ENCODE measurements around the gene LTB4R2.

LTB4R2 gene

GRCh38 chr14:24334431-24335291, 24.7 kb downstream of the LTB4R2 start, which contains the start of gene ADCY4:
ADCY4 (minus strand) TSS chr14:24335071; CDS start chr14:24334652, 419 bp downstream.
- Histone ChIP-seq H3K27ac (ENCODE audit: low read depth, low read length) (no peak within 1 kb of the TSS), H3K36me3 (ENCODE audit: control insufficient read depth, insufficient read depth, low read length) (peaks cover 2% of the 10 kb centered on the region), H3K4me3 (ENCODE audit: low read length) (peak within 1 kb of the TSS; percentile 50), H3K27me3 (ENCODE audit: control insufficient read depth, insufficient read depth, low read length) (peaks cover 13% of the 10 kb centered on the region), H3K4me1 (ENCODE audit: control insufficient read depth, insufficient read depth, low read length) (no peaks in the 10 kb centered on the region), H3K9ac (ENCODE audit: low read length) (no peak within 1 kb of the TSS)

GRCh38 chr14:24335461-24336171, 25.7 kb downstream of the LTB4R2 start:
- H3K27ac ChIP-seq (ENCODE audit: low read depth, low read length): no peak overlapping the region
- no peak overlapping the region for H3K4me3 ChIP-seq (ENCODE audit: low read length)
- peaks cover 10% of the 10 kb centered on the region for H3K27me3 ChIP-seq (ENCODE audit: control insufficient read depth, insufficient read depth, low read length)
- H3K9ac ChIP-seq (ENCODE audit: low read length): no peak overlapping the region
- no peaks in the 10 kb centered on the region for H3K4me1 ChIP-seq (ENCODE audit: control insufficient read depth, insufficient read depth, low read length)
- peaks cover 2% of the 10 kb centered on the region for H3K36me3 ChIP-seq (ENCODE audit: control insufficient read depth, insufficient read depth, low read length)

GRCh38 chr14:24337144-24337823, 27.3 kb downstream of the LTB4R2 start:
- Histone ChIP-seq H3K9ac (ENCODE audit: low read length) (no peak overlapping the region), H3K27ac (ENCODE audit: low read depth, low read length) (no peak overlapping the region), H3K36me3 (ENCODE audit: control insufficient read depth, insufficient read depth, low read length) (peaks cover 2% of the 10 kb centered on the region), H3K4me1 (ENCODE audit: control insufficient read depth, insufficient read depth, low read length) (no peaks in the 10 kb centered on the region), H3K27me3 (ENCODE audit: control insufficient read depth, insufficient read depth, low read length) (peaks cover 10% of the 10 kb centered on the region), H3K4me3 (ENCODE audit: low read length) (no peak overlapping the region)

- H3K4me3 ChIP-seq (ENCODE audit: low read length): peak overlapping the region; percentile 19
- H3K9ac ChIP-seq (ENCODE audit: low read length): no peak overlapping the region
- H3K36me3 ChIP-seq (ENCODE audit: control insufficient read depth, insufficient read depth, low read length): peaks cover 2% of the 10 kb centered on the region
- H3K27me3 ChIP-seq (ENCODE audit: control insufficient read depth, insufficient read depth, low read length): peaks cover 10% of the 10 kb centered on the region
- H3K27ac ChIP-seq (ENCODE audit: low read depth, low read length): no peak overlapping the region
- H3K4me1 ChIP-seq (ENCODE audit: control insufficient read depth, insufficient read depth, low read length): no peaks in the 10 kb centered on the region
Measured at GRCh38 chr14:24337824-24338175, 27.9 kb downstream of the LTB4R2 start.

- Histone ChIP-seq H3K9ac (ENCODE audit: low read length) (no peak overlapping the region), H3K4me1 (ENCODE audit: control insufficient read depth, insufficient read depth, low read length) (no peaks in the 10 kb centered on the region), H3K27ac (ENCODE audit: low read depth, low read length) (no peak overlapping the region), H3K36me3 (ENCODE audit: control insufficient read depth, insufficient read depth, low read length) (peaks cover 2% of the 10 kb centered on the region), H3K27me3 (ENCODE audit: control insufficient read depth, insufficient read depth, low read length) (peaks cover 10% of the 10 kb centered on the region), H3K4me3 (ENCODE audit: low read length) (peak overlapping the region; percentile 78)
Measured at GRCh38 chr14:24338843-24339242, 28.9 kb downstream of the LTB4R2 start.

- H3K36me3 ChIP-seq (ENCODE audit: control insufficient read depth, insufficient read depth, low read length): peaks cover 2% of the 10 kb centered on the region
- no peak within 1 kb of the TSS for H3K27ac ChIP-seq (ENCODE audit: low read depth, low read length)
- H3K4me1 ChIP-seq (ENCODE audit: control insufficient read depth, insufficient read depth, low read length): no peaks in the 10 kb centered on the region
- peak within 1 kb of the TSS; percentile 78 for H3K4me3 ChIP-seq (ENCODE audit: low read length)
- H3K9ac ChIP-seq (ENCODE audit: low read length): peak within 1 kb of the TSS; percentile 21
- H3K27me3 ChIP-seq (ENCODE audit: control insufficient read depth, insufficient read depth, low read length): peaks cover 7% of the 10 kb centered on the region
Measured at GRCh38 chr14:24339284-24340151, 29.6 kb downstream of the LTB4R2 start, which contains the start of gene RIPK3. RIPK3 (minus strand) TSS chr14:24339991; CDS start chr14:24339826, 165 bp downstream.

DNA sequence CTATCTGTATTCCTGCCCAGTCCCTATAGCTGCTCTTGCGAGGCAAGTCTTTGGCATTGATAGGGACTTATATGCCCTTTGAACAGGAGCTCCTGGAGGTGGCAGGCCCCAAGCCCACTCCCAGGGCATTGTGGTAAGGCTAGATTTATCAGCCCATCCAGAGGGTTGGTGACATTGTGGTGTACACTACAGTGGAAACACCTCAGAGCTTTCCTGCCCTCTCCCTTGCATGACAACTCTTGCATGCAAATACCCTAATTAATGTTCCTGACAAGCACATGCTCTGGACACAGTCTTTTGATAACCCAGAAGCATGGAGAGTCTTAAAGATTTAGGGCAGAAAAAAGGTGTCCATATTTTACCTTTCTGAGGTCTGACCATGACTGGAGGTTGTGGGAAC, 30.7 kb downstream of the LTB4R2 start:
- Histone ChIP-seq H3K27me3 (ENCODE audit: control insufficient read depth, insufficient read depth, low read length) (peaks cover 2% of the 10 kb centered on the region), H3K4me1 (ENCODE audit: control insufficient read depth, insufficient read depth, low read length) (no peaks in the 10 kb centered on the region), H3K27ac (ENCODE audit: low read depth, low read length) (no peak overlapping the region), H3K36me3 (ENCODE audit: control insufficient read depth, insufficient read depth, low read length) (peaks cover 2% of the 10 kb centered on the region), H3K9ac (ENCODE audit: low read length) (no peak overlapping the region), H3K4me3 (ENCODE audit: low read length) (no peak overlapping the region)

DNA sequence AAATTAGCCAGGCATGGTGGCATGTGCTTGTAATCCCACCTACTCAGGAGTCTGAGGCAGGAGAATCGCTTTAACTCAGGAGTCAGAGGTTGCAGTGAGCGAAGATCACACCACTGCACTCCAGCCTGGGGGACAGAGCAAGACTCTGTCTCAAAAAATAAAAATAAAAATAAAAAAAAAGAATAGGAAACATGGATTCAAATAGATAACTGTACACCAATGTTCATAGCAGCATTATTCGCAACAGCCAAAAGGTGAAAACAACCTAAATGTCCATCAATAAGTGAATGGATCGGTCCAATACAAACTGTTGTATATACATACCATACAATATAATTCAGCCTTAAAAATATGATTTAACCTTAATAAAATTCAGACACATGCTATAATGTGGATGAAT, 32.9 kb downstream of the LTB4R2 start:
- no peaks in the 10 kb centered on the region for H3K27me3 ChIP-seq (ENCODE audit: control insufficient read depth, insufficient read depth, low read length)
- no peak overlapping the region for H3K9ac ChIP-seq (ENCODE audit: low read length)
- no peak overlapping the region for H3K4me3 ChIP-seq (ENCODE audit: low read length)
- H3K36me3 ChIP-seq (ENCODE audit: control insufficient read depth, insufficient read depth, low read length): no peaks in the 10 kb centered on the region
- no peaks in the 10 kb centered on the region for H3K4me1 ChIP-seq (ENCODE audit: control insufficient read depth, insufficient read depth, low read length)
- H3K27ac ChIP-seq (ENCODE audit: low read depth, low read length): no peak overlapping the region

- no peak overlapping the region for H3K27ac ChIP-seq (ENCODE audit: low read depth, low read length)
Measured at GRCh38 chr14:24343795-24344660, 34.1 kb downstream of the LTB4R2 start.

GRCh38 chr14:24347134-24347533, 37.2 kb downstream of the LTB4R2 start:
- Histone ChIP-seq H3K4me3 (ENCODE audit: low read length) (no peak overlapping the region), H3K36me3 (ENCODE audit: control insufficient read depth, insufficient read depth, low read length) (no peaks in the 10 kb centered on the region), H3K27ac (ENCODE audit: low read depth, low read length) (no peak overlapping the region), H3K4me1 (ENCODE audit: control insufficient read depth, insufficient read depth, low read length) (no peaks in the 10 kb centered on the region), H3K9ac (ENCODE audit: low read length) (no peak overlapping the region), H3K27me3 (ENCODE audit: control insufficient read depth, insufficient read depth, low read length) (no peaks in the 10 kb centered on the region)

More at GRCh38 chr14:24343795-24344660, 34.1 kb downstream of the LTB4R2 start:
- no peak overlapping the region for H3K4me3 ChIP-seq (ENCODE audit: low read length)
- no peaks in the 10 kb centered on the region for H3K27me3 ChIP-seq (ENCODE audit: control insufficient read depth, insufficient read depth, low read length)
- H3K4me1 ChIP-seq (ENCODE audit: control insufficient read depth, insufficient read depth, low read length): no peaks in the 10 kb centered on the region
- H3K36me3 ChIP-seq (ENCODE audit: control insufficient read depth, insufficient read depth, low read length): no peaks in the 10 kb centered on the region
- H3K9ac ChIP-seq (ENCODE audit: low read length): no peak overlapping the region

- no peak overlapping the region for H3K9ac ChIP-seq (ENCODE audit: low read length)
- H3K36me3 ChIP-seq (ENCODE audit: control insufficient read depth, insufficient read depth, low read length): no peaks in the 10 kb centered on the region
- no peak overlapping the region for H3K4me3 ChIP-seq (ENCODE audit: low read length)
- H3K27me3 ChIP-seq (ENCODE audit: control insufficient read depth, insufficient read depth, low read length): no peaks in the 10 kb centered on the region
- no peaks in the 10 kb centered on the region for H3K4me1 ChIP-seq (ENCODE audit: control insufficient read depth, insufficient read depth, low read length)
- H3K27ac ChIP-seq (ENCODE audit: low read depth, low read length): no peak overlapping the region
Measured at GRCh38 chr14:24348186-24348585, 38.2 kb downstream of the LTB4R2 start.

All from rectal smooth muscle tissue (tissue), 1 donor.